HepG2 (cell line): Measurements from ENCODE around the gene ABCB4. TPM values are rescaled to one million over a fixed set of nuclear protein-coding genes. Genes with fewer than 3 reads are reported as not detected.

Source experiments
- ATAC-seq: fragments of 200-7000 bp; cut with Tn5 transposase; 3 replicates; pipeline ENCODE4 v1.9.1; 2020; ENCODE audit warnings: mild to moderate bottlenecking, moderate library complexity
- BruUV-seq: library from RNA; stranded (reverse); fragments of 400-500 nt; replicated peaks from 2 replicates; lab custom pipeline; 2021; lab: Mats Ljungman, UMichigan
- CTCF ChIA-PET: fragments of 300-600 bp; formaldehyde crosslinking; extraction: SDS; loops from one replicate; lab custom pipeline; 2021; ENCODE audit warnings: low total read pairs, inconsistent platforms, low intra/inter-chr PET ratio; lab: Yijun Ruan, JAX
- POLR2A ChIA-PET: fragments of 350-600 bp; sonication (Branson Sonifier 250); formaldehyde crosslinking; loops from one replicate; lab custom pipeline; 2020; ENCODE audit warnings: antibody characterized with exemption, inconsistent platforms; lab: Yijun Ruan, JAX
- DNase-seq: peaks from one replicate; pipeline ENCODE4 v3.0.0-alpha.2; 2015; ENCODE audit warnings: low spot score
- FAIRE-seq: peaks from 3 replicates; lab custom pipeline; 2011; peaks lifted over from hg19 to GRCh38; lab: Jason Lieb, UNC
- H2AFZ ChIP-seq: one replicate; pipeline ENCODE4 v1.6.1; 2011; ENCODE audit warnings: low read length, inconsistent platforms
- H3K27ac ChIP-seq: fragments of 300-600 bp; 3 replicates; pipeline ENCODE4 v1.8.0; 2011; ENCODE audit warnings: mixed run types, mild to moderate bottlenecking, mixed read lengths, low read length, inconsistent platforms; ENCODE audit not compliant: insufficient read depth; ENCODE audit errors: extremely low read length
- H3K27me3 ChIP-seq, 2 experiments: fragments of 200-600 bp in 1 of 2; 2 replicates in 1 of 2; 3 replicates in 1 of 2; pipeline versions ENCODE4 v1.6.0 to v1.8.0; 2011; ENCODE audit warnings: low read length in 2 of 2, mild to moderate bottlenecking in 2 of 2, moderate library complexity in 2 of 2, inconsistent platforms in 1 of 2; ENCODE audit not compliant: insufficient read depth in 2 of 2, control insufficient read depth in 1 of 2
- H3K36me3 ChIP-seq, 2 experiments: fragments of 200-600 bp in 1 of 2; replicated peaks in 1 of 2; 2 replicates in 1 of 2; 3 replicates in 1 of 2; pipeline versions ENCODE4 v1.5.1 to v1.8.0; 2011; ENCODE audit warnings: low read length in 2 of 2, inconsistent platforms in 1 of 2; ENCODE audit not compliant: insufficient read depth in 2 of 2, control insufficient read depth in 1 of 2
- H3K4me1 ChIP-seq: 2 replicates; pipeline ENCODE4 v1.5.1; 2012; ENCODE audit warnings: low read length, inconsistent platforms; ENCODE audit not compliant: insufficient read depth
- H3K4me2 ChIP-seq: 2 replicates; pipeline ENCODE4 v1.6.0; 2011; ENCODE audit warnings: low read depth, low read length, inconsistent platforms
- H3K4me3 ChIP-seq, 3 experiments: fragments of 200-600 bp in 1 of 3; sonication (generic), shearing (Covaris generic) in 1 of 3; replicated peaks in 1 of 3; 2 replicates each; pipeline ENCODE4 v1.5.1; 2011 to 2016; ENCODE audit warnings: low read length in 3 of 3, inconsistent platforms in 2 of 3, low read depth in 2 of 3, mild to moderate bottlenecking in 2 of 3, control low read depth in 1 of 3, mixed read lengths in 1 of 3; ENCODE audit not compliant: insufficient read depth in 1 of 3
- H3K79me2 ChIP-seq: one replicate; pipeline ENCODE4 v1.6.1; 2011; ENCODE audit warnings: low read length, inconsistent platforms; ENCODE audit not compliant: insufficient read depth
- H3K9ac ChIP-seq: 2 replicates; pipeline ENCODE4 v1.6.0; 2011; ENCODE audit warnings: mild to moderate bottlenecking, low read depth, low read length, inconsistent platforms; ENCODE audit not compliant: insufficient read depth
- H3K9me3 ChIP-seq: 2 replicates; pipeline ENCODE4 v1.5.1; 2012; ENCODE audit warnings: mild to moderate bottlenecking, low read length
- H4K20me1 ChIP-seq: 2 replicates; pipeline ENCODE4 v1.6.0; 2011; ENCODE audit warnings: inconsistent platforms, mild to moderate bottlenecking, low read length, moderate library complexity; ENCODE audit not compliant: insufficient read depth
- CHD2 ChIP-seq: IDR thresholded peaks from 2 replicates; pipeline ENCODE4 v1.6.1; 2011; ENCODE audit warnings: low read depth, low read length, improper control_type of control experiment
- FOXK1 ChIP-seq: sonication (generic); formaldehyde crosslinking; IDR thresholded peaks from 2 replicates; pipeline ENCODE4 v1.4.0; 2020; ENCODE audit warnings: low read depth, missing genetic modification reagents, borderline replicate concordance
- HOXA5 ChIP-seq: sonication (generic); formaldehyde crosslinking; IDR thresholded peaks from 2 replicates; pipeline ENCODE4 v1.4.0; 2020; ENCODE audit warnings: missing genetic modification reagents
- NFIB ChIP-seq: sonication (generic); formaldehyde crosslinking; IDR thresholded peaks from 2 replicates; pipeline ENCODE4 v1.9.0; 2021; ENCODE audit warnings: missing genetic modification reagents, mild to moderate bottlenecking, borderline replicate concordance
- SIN3B ChIP-seq: fragments of 150-350 bp; IDR thresholded peaks from 2 replicates; pipeline ENCODE4 v1.6.1; 2014; ENCODE audit warnings: low read length
- STAG1 ChIP-seq: sonication (generic); formaldehyde crosslinking; IDR thresholded peaks from 2 replicates; pipeline ENCODE4 v1.4.0; 2020; ENCODE audit warnings: missing genetic modification reagents
- ZNF138 ChIP-seq: sonication (generic); formaldehyde crosslinking; IDR thresholded peaks from 2 replicates; pipeline ENCODE4 v1.5.0; 2020; ENCODE audit warnings: mild to moderate bottlenecking, low read depth, missing genetic modification reagents
- ZNF354B ChIP-seq: sonication (generic); formaldehyde crosslinking; IDR thresholded peaks from 2 replicates; pipeline ENCODE4 v1.8.0; 2022; ENCODE audit warnings: mild to moderate bottlenecking, missing genetic modification reagents
- ZNF703 ChIP-seq: sonication (generic); formaldehyde crosslinking; IDR thresholded peaks from 2 replicates; pipeline ENCODE4 v1.5.1; 2020; ENCODE audit warnings: missing genetic modification reagents, mild to moderate bottlenecking, moderate library complexity, borderline replicate concordance
- ZNF777 ChIP-seq: sonication (generic); formaldehyde crosslinking; IDR thresholded peaks from 2 replicates; pipeline ENCODE4 v1.4.0; 2020; ENCODE audit warnings: missing genetic modification reagents
- WGBS: methylation state at CpG from one replicate; pipeline ENCODE4 v1.1.6; 2017; ENCODE audit warnings: low lambda C conversion rate; 5-methylcytosine and 5-hydroxymethylcytosine counted together
- in situ Hi-C: cut with HindIII; loops from 2 replicates; pipeline ENCODE4 v1.10.0; 2017; ENCODE audit warnings: low pct_unique_long_range_greater_than_20kb; ENCODE audit not compliant: extremely low pct_ligation_motif_present
- intact Hi-C: fragments of 100-400 bp; cut with micrococcal nuclease; formaldehyde crosslinking; loops from one replicate; pipeline ENCODE4 v1.10.0; 2022; ENCODE audit not compliant: unreplicated experiment
- polyA plus RNA-seq, 8 experiments: library from polyadenylated mRNA; depleted of rRNA in 3 of 8; stranded (reverse) in 7 of 8; unstranded in 1 of 8; fragments of >200 nt; fragmentation: Illumina TruSeq in 4 of 8; extraction: Trizol in 4 of 8; gene quantifications; 2 replicates each; pipeline versions ENCODE4 v1.2.1 to v1.2.3, GENCODE V29; 2011 to 2016; ENCODE audit warnings: low read depth in 4 of 8, missing spikeins in 1 of 8, mixed read lengths in 1 of 8; ENCODE audit not compliant: insufficient read depth in 1 of 8
- total RNA-seq, 5 experiments: library from RNA; depleted of rRNA; stranded (reverse); fragments of >200 nt; fragmentation: Illumina TruSeq; extraction: Trizol; gene quantifications; 2 replicates each; pipeline ENCODE4 v1.2.3, GENCODE V29; 2016; ENCODE audit warnings: low read depth in 1 of 5
- TF ChIP-seq, protein P1 (sequence below): sonication (generic); formaldehyde crosslinking; IDR thresholded peaks from 2 replicates; pipeline ENCODE4 v1.5.1; 2020; ENCODE audit warnings: missing genetic modification reagents, mild to moderate bottlenecking, borderline replicate concordance
- TF ChIP-seq, protein P2 (sequence below): sonication (generic); formaldehyde crosslinking; IDR thresholded peaks from 2 replicates; pipeline ENCODE4 v1.5.0; 2020; ENCODE audit warnings: missing genetic modification reagents
- TF ChIP-seq, protein P3 (sequence below): sonication (generic); formaldehyde crosslinking; IDR thresholded peaks from 2 replicates; pipeline ENCODE4 v1.4.0; 2020; ENCODE audit warnings: missing genetic modification reagents

Gene ABCB4
- total and polyA plus RNA-seq, 2 of the 13 experiments (the other 11 are each of a cell fraction or from before 2014, with no cell fraction given) = 18.0 to 32.4 TPM

DNA sequence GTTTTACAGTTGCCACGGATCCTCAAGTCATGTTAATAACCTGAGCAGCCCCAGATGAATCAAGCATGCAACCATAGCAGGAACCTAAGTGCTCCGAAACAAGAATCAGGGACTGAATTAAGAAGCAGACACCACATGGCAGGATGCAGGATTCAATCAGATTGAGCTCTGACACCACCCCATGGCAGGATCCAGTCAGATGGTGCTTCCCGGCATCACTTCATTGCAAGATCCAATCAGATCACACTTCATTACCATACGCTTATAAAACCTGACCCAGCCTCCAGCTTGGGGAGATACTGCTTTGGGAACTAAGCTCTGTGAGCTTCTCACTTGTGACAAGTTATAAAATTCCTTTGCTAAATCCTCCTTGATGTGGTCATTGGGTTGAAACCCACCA, 55.3 kb downstream of the ABCB4 start:
- Histone ChIP-seq H2AFZ (no peak overlapping the region), H3K4me3 (no peak overlapping the region), H3K9me3 (no peaks in the 10 kb centered on the region), H3K9ac (no peak overlapping the region), H3K36me3 (peaks cover 3 to 39% of the 10 kb centered on the region in 2 experiments), H3K27me3 (no peaks in the 10 kb centered on the region), H4K20me1 (no peaks in the 10 kb centered on the region), H3K4me2 (no peak overlapping the region), H3K79me2 (no peaks in the 10 kb centered on the region), H3K27ac (no peak overlapping the region), H3K4me1 (peaks cover under 1% of the 10 kb centered on the region)
- 91% methylated on average over 4 of the region's 4 CpGs for WGBS
- BruUV-seq = no TSS peak
- in situ Hi-C loops = loop anchor here (25.0 kb wide), 1 partner anchor 483 kb away; no protein-coding TSS in a partner anchor
- DNase-seq (no peak), FAIRE-seq (no peak), ATAC-seq (no peak)
- CTCF ChIA-PET = no interaction called here
- intact Hi-C loops = no loop called here
- POLR2A ChIA-PET = no interaction called here
- TF ChIP-seq ZNF354B (CRISPR knock-in tag) = no peak

DNA sequence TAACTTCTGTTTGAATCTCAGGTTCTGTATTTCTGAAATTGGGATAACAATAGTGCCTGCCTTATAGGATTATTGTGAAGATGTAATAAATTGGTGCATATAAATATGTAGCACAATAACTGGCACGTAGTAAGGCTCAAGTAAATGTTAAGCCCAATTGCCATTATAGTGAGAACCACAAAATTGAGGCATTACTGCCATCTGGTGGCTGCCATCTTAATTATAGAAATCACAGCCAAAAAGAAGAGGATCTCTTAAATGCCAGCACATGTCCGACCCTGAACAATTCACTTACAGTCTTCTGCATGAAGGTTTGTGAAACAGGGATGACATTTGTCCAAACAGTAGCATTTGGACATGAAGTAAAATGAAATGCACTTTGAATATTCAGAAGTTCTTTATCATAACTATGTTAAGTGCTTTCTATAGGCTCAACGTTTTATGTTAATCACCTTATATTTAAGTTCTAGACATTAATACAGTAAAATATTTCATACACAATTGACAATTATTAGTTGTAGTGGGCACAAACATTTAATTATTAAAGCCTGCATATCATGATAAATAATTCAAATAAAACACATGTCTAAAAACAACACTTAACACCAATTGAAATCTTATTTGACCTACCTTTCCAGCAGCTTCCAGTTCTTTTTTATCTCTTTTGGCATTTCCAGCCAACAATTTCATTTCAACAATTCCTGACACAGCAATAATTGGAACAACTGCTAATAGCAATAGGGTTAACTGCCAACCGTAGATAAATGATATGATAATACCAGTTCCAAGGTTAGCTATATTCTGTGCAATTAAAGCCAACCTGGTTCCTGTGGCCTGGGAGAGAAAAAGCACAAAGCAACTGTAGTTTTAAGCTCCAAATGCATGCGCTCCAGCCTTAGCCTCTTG, 58.5 kb downstream of the ABCB4 start:
- ChIA-PET CTCF (interaction anchor here (1.2 to 6.6 kb wide), 3 partner anchors 88 to 180 kb away, joined by 3 to 86 read pairs (median 9); no protein-coding TSS in a partner anchor), POLR2A (no interaction called here)
- Histone ChIP-seq H3K36me3 (peaks cover 1 to 15% of the 10 kb centered on the region in 2 experiments; a peak in 3 of 5 replicates), H3K9me3 (no peaks in the 10 kb centered on the region), H4K20me1 (no peaks in the 10 kb centered on the region), H2AFZ (no peak overlapping the region), H3K79me2 (no peaks in the 10 kb centered on the region), H3K27me3 (no peaks in the 10 kb centered on the region), H3K4me3 (no peak overlapping the region), H3K9ac (no peak overlapping the region), H3K4me2 (no peak overlapping the region), H3K27ac (no peak overlapping the region), H3K4me1 (peaks cover 11% of the 10 kb centered on the region)
- peak; percentile 59 for DNase-seq
- in situ Hi-C loops = loop anchor here (5.0 to 25.0 kb wide), 2 partner anchors 105 to 480 kb away; no protein-coding TSS in a partner anchor
- ATAC-seq = peak; percentile 77
- FAIRE-seq = peak; percentile 79
- intact Hi-C loops = loop anchor here (1.0 to 5.0 kb wide), 5 partner anchors 72 to 490 kb away; partner anchors contain the start of gene CROT
- no TSS peak for BruUV-seq
- 72% methylated on average over 5 of the region's 5 CpGs for WGBS
- TF ChIP-seq ZNF777 (CRISPR knock-in tag) (no peak), HOXA5 (CRISPR knock-in tag) (no peak), ZNF138 (no peak), FOXK1 (CRISPR knock-in tag) (no peak), SIN3B (no peak), NFIB (CRISPR knock-in tag) (no peak), ZNF703 (no peak), STAG1 (CRISPR knock-in tag) (peak; percentile 92), CHD2 (no peak)
- TF ChIP-seq, protein P1, sequence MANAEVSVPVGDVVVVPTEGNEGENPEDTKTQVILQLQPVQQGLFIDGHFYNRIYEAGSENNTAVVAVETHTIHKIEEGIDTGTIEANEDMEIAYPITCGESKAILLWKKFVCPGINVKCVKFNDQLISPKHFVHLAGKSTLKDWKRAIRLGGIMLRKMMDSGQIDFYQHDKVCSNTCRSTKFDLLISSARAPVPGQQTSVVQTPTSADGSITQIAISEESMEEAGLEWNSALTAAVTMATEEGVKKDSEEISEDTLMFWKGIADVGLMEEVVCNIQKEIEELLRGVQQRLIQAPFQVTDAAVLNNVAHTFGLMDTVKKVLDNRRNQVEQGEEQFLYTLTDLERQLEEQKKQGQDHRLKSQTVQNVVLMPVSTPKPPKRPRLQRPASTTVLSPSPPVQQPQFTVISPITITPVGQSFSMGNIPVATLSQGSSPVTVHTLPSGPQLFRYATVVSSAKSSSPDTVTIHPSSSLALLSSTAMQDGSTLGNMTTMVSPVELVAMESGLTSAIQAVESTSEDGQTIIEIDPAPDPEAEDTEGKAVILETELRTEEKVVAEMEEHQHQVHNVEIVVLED = no peak
- TF ChIP-seq, protein P2, sequence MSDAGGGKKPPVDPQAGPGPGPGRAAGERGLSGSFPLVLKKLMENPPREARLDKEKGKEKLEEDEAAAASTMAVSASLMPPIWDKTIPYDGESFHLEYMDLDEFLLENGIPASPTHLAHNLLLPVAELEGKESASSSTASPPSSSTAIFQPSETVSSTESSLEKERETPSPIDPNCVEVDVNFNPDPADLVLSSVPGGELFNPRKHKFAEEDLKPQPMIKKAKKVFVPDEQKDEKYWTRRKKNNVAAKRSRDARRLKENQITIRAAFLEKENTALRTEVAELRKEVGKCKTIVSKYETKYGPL (CRISPR knock-in tag) = no peak
- TF ChIP-seq, protein P3, sequence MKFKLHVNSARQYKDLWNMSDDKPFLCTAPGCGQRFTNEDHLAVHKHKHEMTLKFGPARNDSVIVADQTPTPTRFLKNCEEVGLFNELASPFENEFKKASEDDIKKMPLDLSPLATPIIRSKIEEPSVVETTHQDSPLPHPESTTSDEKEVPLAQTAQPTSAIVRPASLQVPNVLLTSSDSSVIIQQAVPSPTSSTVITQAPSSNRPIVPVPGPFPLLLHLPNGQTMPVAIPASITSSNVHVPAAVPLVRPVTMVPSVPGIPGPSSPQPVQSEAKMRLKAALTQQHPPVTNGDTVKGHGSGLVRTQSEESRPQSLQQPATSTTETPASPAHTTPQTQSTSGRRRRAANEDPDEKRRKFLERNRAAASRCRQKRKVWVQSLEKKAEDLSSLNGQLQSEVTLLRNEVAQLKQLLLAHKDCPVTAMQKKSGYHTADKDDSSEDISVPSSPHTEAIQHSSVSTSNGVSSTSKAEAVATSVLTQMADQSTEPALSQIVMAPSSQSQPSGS (CRISPR knock-in tag) = no peak
